ENCODE measurements around the gene NARS2. TPM values are rescaled to one million over a fixed set of nuclear protein-coding genes. Genes with fewer than 3 reads are reported as not detected.
A peak's percentile ranks its signal among the peaks of the same experiment; 100 is the strongest.
"Not testable (repeated sequence)": the region's sequence is repeated elsewhere in the genome, so short reads cannot be mapped to it uniquely, and the experiment has no call there.

Gene NARS2
- 17.9 and 25.1 TPM in 2 replicates for total RNA-seq (2014; rRNA removed; shearing (Covaris generic))
- 19.5 and 19.7 TPM in 2 replicates for polyA plus RNA-seq (2015; cell fraction: cytosol; rRNA removed)
- 23.7 and 28.9 TPM in 2 replicates for polyA plus RNA-seq (2015; cell fraction: nucleus; rRNA removed)

GRCh38 chr11:78574386-78575381, at the start of gene NARS2:
Gene NARS2 (minus strand): TSS chr11:78574864. CDS start chr11:78574488, 376 bp downstream.
- peak; percentile 91 for DNase-seq (ENCODE audit: low read depth)

- no peak for DNase-seq (ENCODE audit: low read depth)
These were observed 48.0 kb upstream of the NARS2 start for GRCh38 chr11:78622666-78623065.

- DNase-seq (ENCODE audit: low read depth): no peak
These were observed 45.5 kb upstream of the NARS2 start for GRCh38 chr11:78620159-78620558.

- DNase-seq (ENCODE audit: low read depth): no peak
These were observed 41.1 kb upstream of the NARS2 start for GRCh38 chr11:78615724-78616123.

- DNase-seq (ENCODE audit: low read depth): no peak
These were observed 38.7 kb upstream of the NARS2 start for GRCh38 chr11:78613378-78613813.

- DNase-seq (ENCODE audit: low read depth): no peak
These were observed 38.2 kb upstream of the NARS2 start for GRCh38 chr11:78612721-78613377.

GRCh38 chr11:78609321-78609720, 34.7 kb upstream of the NARS2 start:
- not testable (repeated sequence) for DNase-seq (ENCODE audit: low read depth)

GRCh38 chr11:78607696-78608095, 33.0 kb upstream of the NARS2 start:
- no peak for DNase-seq (ENCODE audit: low read depth)

GRCh38 chr11:78606667-78607066, 32.0 kb upstream of the NARS2 start:
- DNase-seq (ENCODE audit: low read depth): no peak

- DNase-seq (ENCODE audit: low read depth): peak; percentile 27
These were observed 30.6 kb upstream of the NARS2 start for GRCh38 chr11:78605296-78605695.

- no peak for DNase-seq (ENCODE audit: low read depth)
These were observed 29.1 kb upstream of the NARS2 start for GRCh38 chr11:78603792-78604191.

- DNase-seq (ENCODE audit: low read depth): not testable (repeated sequence)
These were observed 28.1 kb upstream of the NARS2 start for GRCh38 chr11:78602771-78603170.

GRCh38 chr11:78601066-78601465, 26.4 kb upstream of the NARS2 start:
- DNase-seq (ENCODE audit: low read depth): not testable (repeated sequence)

- not testable (repeated sequence) for DNase-seq (ENCODE audit: low read depth)
These were observed 22.9 kb upstream of the NARS2 start for GRCh38 chr11:78597579-78597978.

- no peak for DNase-seq (ENCODE audit: low read depth)
These were observed 20.9 kb upstream of the NARS2 start for GRCh38 chr11:78595436-78596130.

GRCh38 chr11:78594814-78595213, 20.1 kb upstream of the NARS2 start:
- DNase-seq (ENCODE audit: low read depth): no peak

- no peak for DNase-seq (ENCODE audit: low read depth)
These were observed 13.9 kb upstream of the NARS2 start for GRCh38 chr11:78588517-78588916.

GRCh38 chr11:78587446-78587845, 12.8 kb upstream of the NARS2 start:
- DNase-seq (ENCODE audit: low read depth): no peak

- peak; percentile 37 for DNase-seq (ENCODE audit: low read depth)
These were observed 11.9 kb upstream of the NARS2 start for GRCh38 chr11:78586452-78587046.

- no peak for DNase-seq (ENCODE audit: low read depth)
These were observed 9.2 kb upstream of the NARS2 start for GRCh38 chr11:78583889-78584288.

GRCh38 chr11:78577495-78577894, 2.8 kb upstream of the NARS2 start:
- DNase-seq (ENCODE audit: low read depth): no peak
